ENCODE measurements around the gene IST1. TPM values are rescaled to one million over a fixed set of nuclear protein-coding genes. Genes with fewer than 3 reads are reported as not detected.
A peak's percentile ranks its signal among the peaks of the same experiment; 100 is the strongest.
"Not testable (repeated sequence)": the region's sequence is repeated elsewhere in the genome, so short reads cannot be mapped to it uniquely, and the experiment has no call there.

Gene IST1
- total RNA-seq, 2 experiments from 2014 or later: 206 to 209 TPM

- no peak for ATAC-seq
- CTCF ChIA-PET: interaction anchor here (5.6 kb wide), 1 partner anchor 22 kb away, joined by 40 read pairs; the partner anchor contains the start of gene ZNF821
- H3K9me3 Mint-ChIP-seq (ENCODE audit: low read depth): no peaks in the 10 kb centered on the region
- H3K36me3 Mint-ChIP-seq: peaks cover 29% of the 10 kb centered on the region
- H3K27me3 Mint-ChIP-seq: no peaks in the 10 kb centered on the region
- H3K4me3 Mint-ChIP-seq: no peak overlapping the region
- DNase-seq: no peak
- H3K4me1 Mint-ChIP-seq: peaks cover 37% of the 10 kb centered on the region
- H3K27ac Mint-ChIP-seq: no peak overlapping the region
These were observed 35.4 kb upstream of the IST1 start for GRCh38 chr16:71859762-71860521.

GRCh38 chr16:71863995-71864394 lies 31.3 kb upstream of the IST1 start:
- CTCF ChIA-PET: interaction anchor here (0.9 to 1.3 kb wide), 3 partner anchors 18 to 97 kb away, joined by 3 to 5 read pairs (median 3); no protein-coding TSS in a partner anchor
- H3K4me3 Mint-ChIP-seq: no peak overlapping the region
- no peaks in the 10 kb centered on the region for H3K9me3 Mint-ChIP-seq (ENCODE audit: low read depth)
- ATAC-seq: no peak
- DNase-seq: no peak
- H3K27ac Mint-ChIP-seq: no peak overlapping the region
- no peaks in the 10 kb centered on the region for H3K27me3 Mint-ChIP-seq
- peaks cover 18% of the 10 kb centered on the region for H3K4me1 Mint-ChIP-seq
- H3K36me3 Mint-ChIP-seq: peaks cover 20% of the 10 kb centered on the region

- H3K36me3 Mint-ChIP-seq: peaks cover 18% of the 10 kb centered on the region
- no peak overlapping the region for H3K27ac Mint-ChIP-seq
- ATAC-seq: peak; percentile 53
- DNase-seq: no peak
- CTCF ChIA-PET: interaction anchor here (1.1 to 3.6 kb wide), 2 partner anchors 17 to 18 kb away, joined by 3 to 19 read pairs; partner anchors contain the start of gene ZNF821
- H3K27me3 Mint-ChIP-seq: no peaks in the 10 kb centered on the region
- H3K4me1 Mint-ChIP-seq: peaks cover 17% of the 10 kb centered on the region
- H3K9me3 Mint-ChIP-seq (ENCODE audit: low read depth): no peaks in the 10 kb centered on the region
- no peak overlapping the region for H3K4me3 Mint-ChIP-seq
These were observed 30.0 kb upstream of the IST1 start for GRCh38 chr16:71865173-71865863.

GRCh38 chr16:71867175-71867574 lies 28.2 kb upstream of the IST1 start:
- CTCF ChIA-PET: interaction anchor here (3.6 kb wide), 1 partner anchor 16 kb away, joined by 19 read pairs; the partner anchor contains the start of gene ZNF821
- H3K4me1 Mint-ChIP-seq: peaks cover 28% of the 10 kb centered on the region
- H3K4me3 Mint-ChIP-seq; ATAC-seq; H3K27ac Mint-ChIP-seq; H3K9me3 Mint-ChIP-seq (ENCODE audit: low read depth); DNase-seq; H3K27me3 Mint-ChIP-seq: not testable (repeated sequence)
- H3K36me3 Mint-ChIP-seq: peaks cover 21% of the 10 kb centered on the region

GRCh38 chr16:71867939-71868338 lies 27.4 kb upstream of the IST1 start:
- ATAC-seq (no peak), DNase-seq (no peak)
- no peak overlapping the region for H3K4me3 Mint-ChIP-seq
- no peaks in the 10 kb centered on the region for H3K27me3 Mint-ChIP-seq
- H3K4me1 Mint-ChIP-seq: peaks cover 34% of the 10 kb centered on the region
- peaks cover 21% of the 10 kb centered on the region for H3K36me3 Mint-ChIP-seq
- no peaks in the 10 kb centered on the region for H3K9me3 Mint-ChIP-seq (ENCODE audit: low read depth)
- CTCF ChIA-PET: interaction anchor here (3.6 kb wide), 1 partner anchor 15 kb away, joined by 19 read pairs; the partner anchor contains the start of gene ZNF821
- no peak overlapping the region for H3K27ac Mint-ChIP-seq

GRCh38 chr16:71869089-71869488 lies 26.2 kb upstream of the IST1 start:
- peaks cover 17% of the 10 kb centered on the region for H3K36me3 Mint-ChIP-seq
- H3K27me3 Mint-ChIP-seq: no peaks in the 10 kb centered on the region
- DNase-seq (no peak), ATAC-seq (no peak)
- H3K9me3 Mint-ChIP-seq (ENCODE audit: low read depth): no peaks in the 10 kb centered on the region
- no peak overlapping the region for H3K4me3 Mint-ChIP-seq
- no peak overlapping the region for H3K27ac Mint-ChIP-seq
- CTCF ChIA-PET: interaction anchor here (1.0 to 5.2 kb wide), 2 partner anchors 13 to 23 kb away, joined by 3 to 33 read pairs; partner anchors contain the start of gene ATXN1L
- H3K4me1 Mint-ChIP-seq: peaks cover 38% of the 10 kb centered on the region

GRCh38 chr16:71870818-71871217 lies 24.5 kb upstream of the IST1 start:
- no peaks in the 10 kb centered on the region for H3K9me3 Mint-ChIP-seq (ENCODE audit: low read depth)
- peaks cover 30% of the 10 kb centered on the region for H3K4me1 Mint-ChIP-seq
- CTCF ChIA-PET: interaction anchor here (0.9 to 5.2 kb wide), 2 partner anchors 11 to 23 kb away, joined by 3 to 33 read pairs; no protein-coding TSS in a partner anchor

GRCh38 chr16:71873199-71873598 lies 22.1 kb upstream of the IST1 start:
- peak overlapping the region; percentile 57 for H3K27ac Mint-ChIP-seq
- H3K9me3 Mint-ChIP-seq (ENCODE audit: low read depth): no peaks in the 10 kb centered on the region
- ATAC-seq (no peak), DNase-seq (no peak)
- no peak overlapping the region for H3K4me3 Mint-ChIP-seq
- peaks cover 14% of the 10 kb centered on the region for H3K36me3 Mint-ChIP-seq
- H3K4me1 Mint-ChIP-seq: peaks cover 25% of the 10 kb centered on the region
- CTCF ChIA-PET: interaction anchor here (1.0 to 5.2 kb wide), 2 partner anchors 9 to 17 kb away, joined by 4 to 33 read pairs; no protein-coding TSS in a partner anchor
- no peaks in the 10 kb centered on the region for H3K27me3 Mint-ChIP-seq

More at GRCh38 chr16:71870818-71871217, 24.5 kb upstream of the IST1 start:
- DNase-seq (no peak), ATAC-seq (no peak)
- H3K27me3 Mint-ChIP-seq: no peaks in the 10 kb centered on the region
- H3K27ac Mint-ChIP-seq: no peak overlapping the region
- no peak overlapping the region for H3K4me3 Mint-ChIP-seq
- H3K36me3 Mint-ChIP-seq: peaks cover 16% of the 10 kb centered on the region

- no peaks in the 10 kb centered on the region for H3K27me3 Mint-ChIP-seq
- peaks cover 18% of the 10 kb centered on the region for H3K36me3 Mint-ChIP-seq
- no peak overlapping the region for H3K4me3 Mint-ChIP-seq
- CTCF ChIA-PET: no interaction called here
- no peaks in the 10 kb centered on the region for H3K9me3 Mint-ChIP-seq (ENCODE audit: low read depth)
- H3K27ac Mint-ChIP-seq: no peak overlapping the region
- H3K4me1 Mint-ChIP-seq: peaks cover 31% of the 10 kb centered on the region
- DNase-seq (no peak), ATAC-seq (no peak)
These were observed 16.4 kb upstream of the IST1 start for GRCh38 chr16:71878911-71879310.

- CTCF ChIA-PET: interaction anchor here (1.3 to 7.5 kb wide), 5 partner anchors 17 to 81 kb away, joined by 3 to 92 read pairs (median 35); partner anchors contain the start of gene IST1
- Mint-ChIP-seq H3K9me3 (ENCODE audit: low read depth) (no peaks in the 10 kb centered on the region), H3K36me3 (peaks cover 13% of the 10 kb centered on the region), H3K27ac (no peak overlapping the region), H3K4me3 (no peak overlapping the region), H3K27me3 (peaks cover 2% of the 10 kb centered on the region), H3K4me1 (peaks cover 37% of the 10 kb centered on the region)
- DNase-seq: no peak
- no peak for ATAC-seq
These were observed 15.2 kb upstream of the IST1 start for GRCh38 chr16:71880176-71880575.

GRCh38 chr16:71882505-71883167 lies 12.7 kb upstream of the IST1 start:
- CTCF ChIA-PET: interaction anchor here (0.6 to 7.5 kb wide), 32 partner anchors 8 to 339 kb away, joined by 3 to 92 read pairs (median 4); partner anchors contain the start of genes AP1G1, ATXN1L and IST1
- DNase-seq (peak; percentile 91), ATAC-seq (peak; percentile 63)
- Mint-ChIP-seq H3K36me3 (peaks cover 13% of the 10 kb centered on the region), H3K4me3 (peak overlapping the region; percentile 80), H3K4me1 (peaks cover 41% of the 10 kb centered on the region), H3K27ac (peak overlapping the region; percentile 86), H3K27me3 (peaks cover 10% of the 10 kb centered on the region), H3K9me3 (ENCODE audit: low read depth) (no peaks in the 10 kb centered on the region)

- Mint-ChIP-seq H3K27me3 (peaks cover 10% of the 10 kb centered on the region), H3K4me3 (peak overlapping the region; percentile 80), H3K36me3 (peaks cover 13% of the 10 kb centered on the region), H3K27ac (peak overlapping the region; percentile 86), H3K9me3 (ENCODE audit: low read depth) (no peaks in the 10 kb centered on the region), H3K4me1 (peaks cover 41% of the 10 kb centered on the region)
- CTCF ChIA-PET: interaction anchor here (0.8 to 7.5 kb wide), 25 partner anchors 9 to 340 kb away, joined by 3 to 92 read pairs (median 6); partner anchors contain the start of genes AP1G1, ATXN1L and IST1
- DNase-seq: peak; percentile 59
- ATAC-seq: peak; percentile 35
These were observed 12.0 kb upstream of the IST1 start for GRCh38 chr16:71883168-71883848.
